Stomach (tissue), 4 donors: ENCODE data around the gene KIR2DL3.

Source experiments
- POLR2A ChIP-seq, 4 donors: fragments of 450-650 bp; IDR thresholded peaks; one replicate each; pipeline ENCODE4 v1.6.1; 2016; ENCODE audit warnings: antibody characterized with exemption in 4 of 4, control low read depth in 2 of 4, mild to moderate bottlenecking in 1 of 4, moderate library complexity in 1 of 4
- TF ChIP-seq, protein P1 (sequence below), 7 experiments: fragments of 450-650 bp in 4 of 7; fragments of 200-600 bp in 3 of 7; sonication (generic) in 3 of 7; IDR thresholded peaks; one replicate each; pipeline ENCODE4 v1.5.1; 2016 to 2019; ENCODE audit warnings: antibody characterized with exemption in 7 of 7, control low read depth in 2 of 7, mild to moderate bottlenecking in 1 of 7

DNA sequence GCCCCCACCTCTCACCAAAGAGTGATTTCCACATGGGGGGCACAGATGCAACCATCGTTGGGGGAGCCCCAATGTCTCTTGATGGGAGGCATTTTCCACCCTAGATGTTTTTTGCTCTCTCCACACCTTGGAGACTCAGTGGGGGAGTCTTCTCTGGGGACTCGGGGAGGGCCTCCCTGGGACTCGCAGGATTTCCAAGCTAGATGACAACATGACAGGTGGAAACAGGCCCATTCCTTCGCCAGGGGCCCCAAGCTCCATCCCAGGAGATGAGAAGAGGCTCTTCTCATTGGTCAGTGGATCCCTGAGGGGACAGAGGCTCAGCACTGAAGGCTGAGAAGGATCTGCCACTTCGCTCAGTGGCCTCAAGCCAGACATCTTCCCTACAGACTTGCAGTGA is 52.4 kb downstream of the KIR2DL3 start:
- TF ChIP-seq, protein P1, sequence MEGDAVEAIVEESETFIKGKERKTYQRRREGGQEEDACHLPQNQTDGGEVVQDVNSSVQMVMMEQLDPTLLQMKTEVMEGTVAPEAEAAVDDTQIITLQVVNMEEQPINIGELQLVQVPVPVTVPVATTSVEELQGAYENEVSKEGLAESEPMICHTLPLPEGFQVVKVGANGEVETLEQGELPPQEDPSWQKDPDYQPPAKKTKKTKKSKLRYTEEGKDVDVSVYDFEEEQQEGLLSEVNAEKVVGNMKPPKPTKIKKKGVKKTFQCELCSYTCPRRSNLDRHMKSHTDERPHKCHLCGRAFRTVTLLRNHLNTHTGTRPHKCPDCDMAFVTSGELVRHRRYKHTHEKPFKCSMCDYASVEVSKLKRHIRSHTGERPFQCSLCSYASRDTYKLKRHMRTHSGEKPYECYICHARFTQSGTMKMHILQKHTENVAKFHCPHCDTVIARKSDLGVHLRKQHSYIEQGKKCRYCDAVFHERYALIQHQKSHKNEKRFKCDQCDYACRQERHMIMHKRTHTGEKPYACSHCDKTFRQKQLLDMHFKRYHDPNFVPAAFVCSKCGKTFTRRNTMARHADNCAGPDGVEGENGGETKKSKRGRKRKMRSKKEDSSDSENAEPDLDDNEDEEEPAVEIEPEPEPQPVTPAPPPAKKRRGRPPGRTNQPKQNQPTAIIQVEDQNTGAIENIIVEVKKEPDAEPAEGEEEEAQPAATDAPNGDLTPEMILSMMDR (IDR thresholded peaks at IDR 0.05), result no peak
- no peak for TF ChIP-seq POLR2A (IDR thresholded peaks at IDR 0.05)
